Activated CD4-positive, alpha-beta T cell treated with anti-CD3 and anti-CD28 coated beads, Interleukin-2, amount 50 U/mL, for 24 hours (primary cell): ENCODE data around the gene SOX13.

Source experiments
- DNase-seq, 2 donors: peaks; one replicate each; pipeline ENCODE4 v3.0.0-alpha.2; 2020; ENCODE audit warnings: low read depth in 1 of 2, low spot score in 1 of 2

SOX13 gene

DNA sequence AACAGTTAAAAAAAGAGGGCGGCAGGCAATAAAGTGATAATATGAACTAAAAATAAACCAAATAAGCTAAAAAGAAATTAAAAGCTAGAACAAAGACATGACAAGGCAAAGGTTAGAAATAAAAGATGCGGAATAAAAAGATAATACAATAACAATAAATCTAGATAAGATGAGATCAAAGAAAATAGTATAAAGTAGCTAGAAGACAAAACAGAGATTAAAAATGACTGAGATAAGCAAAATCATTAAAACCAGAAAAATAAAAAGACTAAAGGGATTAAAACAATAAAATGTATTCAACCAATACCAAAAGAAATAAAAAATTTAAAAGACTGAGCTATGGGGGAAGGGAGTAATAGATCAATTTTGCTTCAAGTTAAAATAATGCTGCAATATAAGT is 10.8 kb upstream of the SOX13 start:
- no peak for DNase-seq

GRCh38 chr1:204065174-204065985 is 7.5 kb upstream of the SOX13 start:
- DNase-seq: no peak

DNA sequence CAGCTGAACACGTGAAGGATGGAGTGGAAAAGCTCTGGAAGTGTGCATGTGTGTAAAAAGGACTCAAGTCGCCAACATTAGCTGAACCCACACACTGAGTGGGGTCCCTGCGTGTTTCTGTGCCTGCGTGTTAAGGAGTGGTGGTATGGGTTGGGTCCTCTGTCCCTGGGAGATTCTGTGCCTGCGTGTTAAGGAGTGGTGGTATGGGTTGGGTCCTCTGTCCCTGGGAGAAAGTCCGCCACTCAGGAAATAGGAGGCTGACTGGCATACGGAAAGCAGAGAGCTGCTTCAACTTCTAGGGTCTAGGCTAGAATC is 7.0 kb upstream of the SOX13 start:
- DNase-seq: no peak

- DNase-seq: no peak
Observed at GRCh38 chr1:204067935-204068334, 5.0 kb upstream of the SOX13 start.

DNA sequence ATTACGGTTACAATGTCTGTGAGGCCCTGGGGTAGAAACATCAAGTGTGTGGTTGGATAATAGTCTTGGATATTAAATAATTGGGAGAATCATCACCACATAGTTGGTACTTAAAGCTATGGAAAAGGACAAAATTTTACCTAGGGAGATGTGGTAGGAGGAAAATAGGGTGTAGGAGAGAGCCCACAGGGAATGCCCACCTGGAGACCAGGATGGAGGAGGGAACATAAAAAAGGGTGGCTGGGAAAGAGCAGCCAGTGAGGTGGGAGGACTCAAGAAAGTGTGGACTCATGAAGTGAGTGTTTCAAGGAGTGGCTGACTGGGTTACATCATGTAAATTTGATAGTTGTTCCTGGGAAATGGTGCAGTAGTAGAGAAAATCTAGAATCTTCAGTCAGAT is 3.0 kb upstream of the SOX13 start:
- no peak for DNase-seq

- DNase-seq: no peak
Observed at GRCh38 chr1:204070895-204071294, 2.0 kb upstream of the SOX13 start.

GRCh38 chr1:204073837-204074273 is 940 bp downstream of the SOX13 start:
- no peak for DNase-seq

- no peak for DNase-seq
Observed at GRCh38 chr1:204074274-204075138, 1.6 kb downstream of the SOX13 start.

DNA sequence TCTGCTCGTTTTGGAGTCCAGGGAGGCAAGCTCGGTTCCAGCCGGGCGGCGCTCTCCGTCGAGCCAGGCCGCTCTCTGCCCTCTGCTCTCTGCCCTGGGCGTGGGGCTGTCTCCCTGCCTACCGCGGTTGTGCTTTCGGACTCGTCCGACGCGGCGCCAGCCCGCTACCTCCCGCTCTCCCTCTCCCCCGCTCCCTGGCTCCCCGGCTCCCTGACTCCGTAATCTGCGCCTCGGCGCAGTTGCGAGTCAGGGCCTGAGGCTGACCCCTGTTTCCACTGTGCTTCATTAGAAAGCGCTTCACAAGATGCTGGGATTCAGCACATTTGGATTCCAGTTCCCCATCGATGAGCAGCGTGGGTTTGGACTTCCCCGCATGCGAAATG is 2.2 kb downstream of the SOX13 start:
- no peak for DNase-seq

GRCh38 chr1:204075890-204076846 is 3.3 kb downstream of the SOX13 start:
- DNase-seq: no peak

DNA sequence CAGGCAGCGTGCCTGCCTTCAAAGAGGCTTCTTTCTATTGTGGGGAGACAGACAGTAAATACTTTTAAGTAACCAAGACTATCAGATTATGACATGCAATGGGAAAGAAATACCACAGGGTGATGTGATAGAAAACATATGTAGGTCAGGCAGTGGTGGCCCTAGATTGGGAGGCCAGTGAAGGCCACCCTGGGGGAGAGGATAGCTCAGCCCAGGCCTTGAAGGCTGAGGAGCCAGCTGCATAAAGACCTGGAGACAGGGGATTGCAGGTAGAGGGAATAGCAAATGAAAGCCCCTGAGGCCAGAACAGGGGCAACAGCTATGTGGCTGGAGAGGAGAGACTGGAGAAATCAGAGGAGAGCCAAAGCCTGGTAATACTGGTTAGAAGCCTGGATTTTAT is 4.0 kb downstream of the SOX13 start:
- DNase-seq: no peak

DNA sequence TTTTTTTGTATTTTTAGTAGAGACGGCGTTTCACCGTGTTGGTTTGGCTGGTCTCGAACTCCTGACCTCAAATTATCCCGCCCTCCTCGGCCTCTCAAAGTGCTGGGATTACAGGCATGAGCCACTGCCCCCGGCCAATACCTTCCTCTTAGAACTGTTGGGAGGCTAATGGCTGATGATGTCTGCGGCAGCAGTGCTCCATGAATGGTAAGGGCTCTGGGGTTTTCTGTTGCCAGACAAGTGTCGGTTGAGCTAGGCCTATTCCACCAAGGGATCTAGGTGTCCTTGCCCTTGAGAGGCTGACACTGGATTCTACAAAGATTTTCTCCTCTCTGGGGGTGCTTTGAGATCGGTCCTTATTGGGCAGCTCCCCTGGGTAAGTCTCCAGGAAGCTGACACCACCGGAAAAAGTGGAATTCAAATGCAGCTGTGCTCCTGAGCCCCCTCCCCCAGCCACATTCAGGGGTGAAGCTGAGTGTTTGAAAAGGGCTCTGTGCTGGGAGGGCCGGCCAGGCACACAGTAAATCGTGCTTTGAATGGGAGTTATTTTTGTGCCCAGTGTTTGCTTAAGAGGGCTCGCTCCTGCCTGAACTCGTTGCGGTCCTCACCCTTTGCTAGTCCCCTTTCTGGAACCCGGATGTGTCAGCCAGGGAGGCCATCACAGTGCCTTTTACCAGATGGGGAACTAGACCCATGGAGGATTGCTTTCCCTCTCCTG is 5.2 kb downstream of the SOX13 start:
- DNase-seq: no peak

- no peak for DNase-seq
Observed at GRCh38 chr1:204079608-204079999, 6.7 kb downstream of the SOX13 start.

- no peak for DNase-seq
Observed at GRCh38 chr1:204080163-204080903, 7.4 kb downstream of the SOX13 start.

GRCh38 chr1:204081164-204081790 is 8.4 kb downstream of the SOX13 start:
- DNase-seq: no peak

- DNase-seq: no peak
Observed at GRCh38 chr1:204081791-204082513, 9.0 kb downstream of the SOX13 start.

- DNase-seq: no peak
Observed at GRCh38 chr1:204083491-204083890, 10.6 kb downstream of the SOX13 start.

DNA sequence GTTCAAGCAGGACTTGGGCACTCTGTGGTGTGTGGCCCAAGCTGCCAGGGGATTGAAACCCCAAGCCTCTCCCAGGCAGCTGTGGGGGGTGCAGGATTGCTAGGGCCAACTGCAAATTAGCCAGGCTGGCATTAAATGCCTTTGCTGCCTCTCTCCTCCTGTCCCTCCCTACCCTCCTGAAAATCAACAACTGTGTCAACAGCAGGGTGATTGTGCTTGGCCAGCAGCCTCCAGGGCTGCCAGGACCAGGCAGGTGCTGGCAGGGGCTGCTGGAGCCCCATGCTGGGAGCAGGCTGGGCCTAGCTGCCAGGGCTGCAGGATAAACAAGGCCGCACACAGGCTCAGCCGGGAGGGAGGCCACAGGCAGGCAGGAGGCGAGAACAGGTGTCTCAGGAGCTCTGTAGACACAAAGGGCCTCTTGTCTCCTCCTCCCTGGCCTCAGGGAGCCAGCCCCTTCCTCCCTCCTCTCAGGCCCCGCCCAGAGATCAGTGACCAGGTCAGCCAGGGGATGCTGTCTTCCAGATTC is 11.4 kb downstream of the SOX13 start:
- DNase-seq: no peak

DNA sequence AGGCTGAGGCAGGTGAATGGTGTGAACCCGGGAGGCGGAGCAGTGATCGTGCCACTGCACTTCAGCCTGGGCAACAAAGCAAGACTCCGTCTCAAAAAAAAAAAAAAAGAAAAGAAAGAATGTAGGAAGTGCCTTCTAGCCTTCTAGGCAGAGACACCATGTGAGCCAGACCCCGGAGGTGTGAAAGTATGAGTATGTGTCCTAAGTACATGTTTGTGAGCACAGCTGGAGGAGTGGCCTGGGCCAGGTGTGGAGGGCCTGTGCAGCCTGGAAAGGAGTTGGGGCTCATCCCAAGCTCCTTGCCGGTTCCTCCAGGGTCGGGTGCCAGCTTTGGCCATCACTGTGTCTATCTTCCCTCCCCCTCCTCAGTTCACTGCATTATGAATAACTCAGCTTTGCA is 13.0 kb downstream of the SOX13 start:
- DNase-seq: no peak
